GM21737 (cell line): ENCODE measurements around the gene NUBPL.
A peak's percentile ranks its signal among the peaks of the same experiment; 100 is the strongest.

ENCODE experiments used
- ATAC-seq: cut with Tn5 transposase; IDR thresholded peaks from one replicate; pipeline ENCODE4 v1.9.1; 2021; ENCODE audit warnings: mild to moderate bottlenecking, moderate library complexity; ENCODE audit not compliant: unreplicated experiment

The NUBPL gene

DNA sequence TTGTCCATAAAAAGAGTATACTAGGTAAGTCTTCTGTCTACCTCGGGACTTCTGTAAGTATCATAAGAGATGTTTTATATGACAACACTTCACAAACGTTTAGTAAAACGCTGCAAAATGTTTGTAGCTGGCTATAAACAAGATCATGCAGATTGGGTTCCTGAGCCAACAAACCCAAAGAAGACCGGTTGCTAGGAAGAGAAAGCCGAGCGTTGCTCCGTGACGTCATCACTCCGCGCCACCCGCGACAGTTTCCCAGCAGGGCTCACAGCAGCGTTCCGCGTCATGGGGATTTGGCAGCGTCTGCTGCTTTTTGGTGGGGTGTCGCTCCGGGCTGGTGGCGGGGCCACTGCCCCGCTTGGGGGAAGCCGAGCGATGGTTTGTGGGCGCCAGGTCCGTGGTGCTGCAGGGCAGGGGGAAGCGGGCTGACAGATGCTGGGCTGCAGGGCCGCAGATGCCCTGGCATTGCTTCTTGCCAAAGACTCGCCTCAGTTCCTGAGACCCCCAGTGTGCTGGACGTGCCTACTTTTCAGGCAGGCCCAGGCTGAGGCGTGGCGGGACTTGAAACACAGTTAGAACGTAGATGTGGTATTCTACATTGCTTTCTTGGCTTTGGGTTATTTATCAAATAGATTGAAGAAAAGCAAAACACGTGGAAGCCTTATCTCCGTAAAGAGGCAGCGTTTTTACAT, at the start of gene NUBPL:
NUBPL (plus strand) TSS at position 250 of the 692 bp plus-strand sequence; CDS start at position 286, 36 bp downstream.
- ATAC-seq = peak; percentile 89

DNA sequence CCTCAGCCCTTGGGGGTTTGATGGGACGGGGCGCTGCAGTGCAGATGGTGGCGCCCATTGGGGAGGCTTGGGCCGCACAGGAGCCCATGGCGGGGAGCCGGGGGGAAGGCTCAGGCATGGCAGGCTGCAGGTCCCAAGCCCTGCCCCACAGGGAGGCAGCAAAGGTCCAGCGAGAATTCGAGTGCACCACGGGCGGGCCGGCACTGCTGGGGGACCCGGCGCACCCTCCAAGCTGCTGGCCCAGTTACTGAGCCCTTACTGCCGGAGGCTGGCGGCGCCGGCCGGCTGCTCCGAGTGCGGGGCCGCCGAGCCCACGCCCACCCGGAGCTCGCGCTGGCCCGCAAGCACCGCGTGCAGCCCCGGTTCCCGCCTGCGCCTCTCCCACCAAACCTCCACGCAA, 34.1 kb upstream of the NUBPL start:
- ATAC-seq = no peak

- ATAC-seq = no peak
Measured at GRCh38 chr14:31527546-31527945, 33.7 kb upstream of the NUBPL start.

DNA sequence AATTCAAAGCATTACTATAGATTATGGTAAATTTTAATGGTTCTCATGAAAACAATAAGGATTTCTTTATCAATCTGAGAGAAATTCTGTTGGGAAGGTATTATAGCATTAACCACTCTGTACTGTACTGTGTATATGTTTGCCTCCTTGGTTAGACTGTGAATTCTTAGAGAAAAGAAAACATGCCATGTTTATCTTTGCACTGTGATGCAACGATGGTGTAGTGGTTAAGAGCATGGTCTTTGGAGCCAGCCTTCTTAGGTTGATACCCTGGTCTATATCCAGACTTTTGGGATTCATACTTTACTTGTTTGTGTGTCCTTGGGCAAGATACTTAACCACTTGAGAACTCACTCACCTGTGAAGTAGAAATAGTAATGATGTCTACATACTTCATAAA, 32.2 kb upstream of the NUBPL start:
- ATAC-seq = no peak

DNA sequence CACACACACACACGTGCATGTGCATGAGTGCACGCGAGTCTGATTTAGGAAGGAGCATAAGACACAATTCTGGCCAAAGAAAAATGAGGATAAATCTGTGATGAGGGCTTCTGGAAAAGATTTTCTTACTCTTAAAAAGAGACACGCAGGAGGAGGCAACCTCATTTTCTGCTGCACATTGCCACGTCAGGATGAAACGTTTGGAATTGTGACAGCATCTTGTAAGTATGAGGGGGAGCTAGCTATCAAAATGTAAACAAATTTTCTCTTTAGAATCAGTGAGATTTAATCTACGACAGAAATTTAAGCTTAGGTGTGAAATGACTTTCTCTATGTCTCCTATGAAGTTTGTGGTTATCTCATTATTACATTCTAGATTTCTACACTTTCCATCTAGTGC, 31.1 kb upstream of the NUBPL start:
- no peak for ATAC-seq

- ATAC-seq = no peak
Measured at GRCh38 chr14:31536201-31536960, 24.8 kb upstream of the NUBPL start.

DNA sequence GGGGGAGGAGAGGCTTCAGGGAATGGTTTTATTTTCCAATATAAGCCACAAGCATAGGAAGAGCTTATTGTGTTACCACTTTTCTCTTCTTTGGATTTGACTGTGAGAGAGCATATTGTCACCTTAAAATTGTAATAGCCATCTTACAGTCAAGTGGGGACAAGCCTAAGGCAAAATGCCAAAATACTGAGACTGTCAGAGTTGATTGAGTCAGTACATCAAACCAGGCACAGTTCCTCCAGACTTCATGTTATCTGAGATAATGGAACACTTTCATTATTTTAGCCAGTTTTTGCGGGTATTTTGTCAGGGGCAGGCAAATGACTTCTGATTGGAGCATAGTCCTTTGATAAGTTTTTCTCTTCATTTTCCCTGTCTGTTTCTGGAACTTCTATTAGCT, 19.5 kb upstream of the NUBPL start:
- ATAC-seq = no peak

GRCh38 chr14:31543969-31544799, 17.0 kb upstream of the NUBPL start:
- ATAC-seq = no peak

DNA sequence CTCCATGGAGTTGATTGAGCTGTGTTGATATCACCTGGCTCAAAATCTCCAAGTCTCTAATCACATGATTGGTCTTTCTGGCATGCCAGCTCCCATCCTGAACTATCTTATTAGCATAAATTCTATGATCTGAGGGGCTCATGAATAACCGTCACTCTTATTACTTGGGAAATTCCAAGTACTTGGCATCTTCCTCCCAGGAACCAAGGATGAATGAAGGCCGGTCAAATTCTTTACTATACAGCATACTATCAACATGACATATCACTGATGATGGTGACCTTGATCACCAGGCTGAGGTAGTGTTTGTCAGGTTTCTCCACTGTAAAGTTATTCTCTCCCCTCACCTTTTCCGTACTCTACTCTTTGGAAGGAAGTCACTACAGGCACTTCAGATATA, 16.4 kb upstream of the NUBPL start:
- ATAC-seq = no peak

DNA sequence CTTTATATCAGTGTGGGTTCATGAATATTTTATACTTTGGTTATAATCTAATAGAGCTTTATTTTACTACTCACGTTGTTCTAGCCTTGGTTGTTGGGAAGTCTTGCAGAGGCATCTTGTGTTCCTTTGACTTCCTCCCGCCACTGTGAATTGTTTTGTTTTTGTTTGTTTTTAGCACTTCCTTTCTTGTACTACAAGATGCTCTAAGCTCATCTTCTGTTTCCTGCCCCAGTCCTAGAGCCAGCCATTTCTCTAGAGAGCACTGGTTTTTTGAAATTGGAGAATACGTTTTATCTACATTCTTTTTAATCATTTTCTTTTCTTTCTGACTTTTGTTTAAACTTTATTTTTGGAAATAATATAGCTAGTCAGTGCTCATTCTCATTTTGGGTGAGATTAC, 15.9 kb upstream of the NUBPL start:
- ATAC-seq = no peak

GRCh38 chr14:31549817-31550216, 11.4 kb upstream of the NUBPL start:
- ATAC-seq = no peak

DNA sequence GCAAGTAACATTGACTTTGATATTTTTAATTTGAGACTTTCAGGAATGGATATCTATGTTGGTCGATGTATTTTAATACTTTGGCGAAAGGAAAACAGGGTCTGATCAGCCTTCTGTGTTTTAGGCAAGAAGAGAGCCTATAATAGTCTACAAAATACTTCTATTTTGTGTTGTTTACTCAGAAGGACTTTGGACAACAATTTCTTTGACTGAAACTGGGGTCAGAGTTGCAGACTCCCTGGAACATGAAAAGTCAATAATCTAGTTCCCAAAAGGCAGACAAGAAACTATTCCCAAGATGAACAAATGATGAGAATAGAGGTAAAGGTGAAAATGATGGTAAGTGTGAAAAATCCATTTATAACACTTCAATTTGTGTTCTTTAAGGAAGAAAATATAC, 10.6 kb upstream of the NUBPL start:
- ATAC-seq = no peak

DNA sequence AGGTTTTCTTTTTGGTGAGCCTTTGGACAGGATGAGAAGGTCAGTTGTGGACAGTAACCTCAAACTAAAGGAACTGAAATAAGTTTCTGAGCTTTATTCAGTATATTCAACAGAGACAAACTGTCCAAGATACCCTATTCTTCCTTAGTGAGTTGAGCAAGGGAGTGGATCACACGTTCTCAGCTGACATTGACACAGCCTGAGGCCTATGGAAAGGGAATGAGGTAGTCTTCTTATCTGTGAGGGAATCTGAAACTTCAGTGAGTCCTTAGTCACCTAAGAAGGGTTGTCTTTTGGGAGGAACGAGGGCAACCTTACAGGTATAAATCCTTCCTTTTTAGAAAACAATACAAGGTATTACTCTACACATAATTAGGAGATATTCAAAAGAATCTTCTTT, 5.0 kb upstream of the NUBPL start:
- ATAC-seq = no peak

DNA sequence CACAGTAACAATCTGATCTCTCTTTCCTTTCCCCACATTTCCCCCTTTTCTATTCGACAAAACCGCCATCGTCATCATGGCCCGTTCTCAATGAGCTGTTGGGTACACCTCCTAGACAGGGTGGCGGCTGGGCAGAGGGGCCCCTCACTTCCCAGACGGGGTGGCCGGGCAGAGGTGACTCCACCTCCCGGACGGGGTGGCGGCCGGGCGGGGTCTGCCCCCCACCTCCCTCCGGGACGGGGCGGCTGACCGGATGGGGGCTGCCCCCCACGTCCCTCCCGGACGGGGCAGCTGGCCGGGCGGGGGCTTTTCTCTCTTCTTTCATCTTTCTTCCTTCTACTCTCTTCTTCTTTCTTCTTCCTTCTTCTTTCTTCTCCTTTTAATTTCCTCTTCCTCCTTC, 1.3 kb upstream of the NUBPL start:
- ATAC-seq = no peak

GRCh38 chr14:31560759-31561154, 447 bp upstream of the NUBPL start:
- ATAC-seq = peak; percentile 14

DNA sequence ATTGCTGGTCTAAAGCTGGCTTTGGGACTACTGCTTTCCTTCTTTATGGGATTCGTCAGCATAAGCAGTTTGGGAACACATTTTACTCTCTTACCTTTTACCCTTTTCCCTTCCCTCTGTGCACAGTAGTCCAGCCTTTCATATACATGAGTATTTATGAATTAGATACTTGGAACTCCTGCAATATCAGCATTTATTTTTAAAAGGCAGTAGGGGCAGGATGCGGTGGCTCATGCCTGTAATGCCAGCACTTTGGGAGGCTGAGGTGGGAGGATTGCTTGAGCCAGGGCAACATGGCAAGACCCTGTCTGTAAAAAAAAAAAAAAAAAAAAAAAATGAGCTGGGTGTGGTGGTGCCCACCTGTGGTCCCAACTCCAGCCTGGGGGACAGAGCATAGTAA, 3.0 kb downstream of the NUBPL start:
- no peak for ATAC-seq

DNA sequence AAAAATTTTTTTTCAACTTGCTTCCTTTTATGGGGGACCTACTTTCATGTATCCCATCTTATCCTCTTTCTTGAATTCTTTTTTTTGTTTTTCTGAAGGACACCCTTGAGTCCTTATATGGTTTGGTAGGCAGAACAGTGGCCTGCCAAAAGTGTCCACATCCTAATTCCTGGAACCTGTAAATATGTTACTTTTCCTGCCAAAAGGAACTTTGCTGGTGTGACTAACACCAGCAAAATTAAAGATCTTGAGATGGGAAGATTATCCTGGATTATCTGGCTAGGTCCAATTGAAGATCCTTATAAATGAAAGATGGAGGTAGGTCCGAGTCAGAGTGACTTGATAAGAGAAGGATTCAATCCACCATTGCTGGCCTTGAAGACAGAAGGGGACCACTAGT, 5.3 kb downstream of the NUBPL start:
- no peak for ATAC-seq

DNA sequence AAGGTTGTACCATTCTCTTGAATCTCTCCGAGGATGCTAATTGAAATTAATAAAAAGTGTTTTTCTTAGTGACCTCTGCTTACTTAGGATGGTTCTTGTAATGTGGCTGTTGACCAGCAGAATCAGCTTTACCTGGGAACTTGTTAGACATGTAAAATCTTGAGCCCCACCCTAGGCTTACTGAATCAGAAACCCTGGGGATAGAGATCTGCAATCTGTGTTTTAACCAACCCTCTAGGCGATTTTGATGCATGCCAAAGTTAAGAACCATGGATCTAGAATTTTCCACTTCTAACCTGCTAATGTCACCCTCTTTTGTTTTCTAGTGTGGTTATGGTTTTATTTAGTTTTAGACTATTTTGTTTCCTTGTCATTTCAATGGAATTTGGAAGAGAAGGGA, 6.5 kb downstream of the NUBPL start:
- no peak for ATAC-seq

DNA sequence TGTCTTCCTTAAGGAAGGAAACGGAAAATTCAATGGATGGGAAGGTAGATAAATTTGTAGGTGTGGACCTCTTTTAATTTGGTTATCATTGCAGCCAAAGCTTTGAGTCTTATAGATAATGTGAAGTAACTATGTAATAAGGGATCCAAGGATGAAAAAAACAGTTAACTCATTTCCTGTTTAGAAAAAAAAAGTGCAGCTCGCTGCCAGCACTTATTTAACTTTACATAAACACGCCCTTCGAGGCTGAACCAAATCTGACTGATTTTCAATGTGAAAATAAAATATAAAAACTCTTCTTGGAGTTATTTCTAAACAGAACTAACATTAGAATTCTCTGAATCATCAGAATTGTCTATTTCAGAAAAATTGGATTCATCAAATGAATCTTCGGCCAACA, 7.0 kb downstream of the NUBPL start:
- no peak for ATAC-seq

DNA sequence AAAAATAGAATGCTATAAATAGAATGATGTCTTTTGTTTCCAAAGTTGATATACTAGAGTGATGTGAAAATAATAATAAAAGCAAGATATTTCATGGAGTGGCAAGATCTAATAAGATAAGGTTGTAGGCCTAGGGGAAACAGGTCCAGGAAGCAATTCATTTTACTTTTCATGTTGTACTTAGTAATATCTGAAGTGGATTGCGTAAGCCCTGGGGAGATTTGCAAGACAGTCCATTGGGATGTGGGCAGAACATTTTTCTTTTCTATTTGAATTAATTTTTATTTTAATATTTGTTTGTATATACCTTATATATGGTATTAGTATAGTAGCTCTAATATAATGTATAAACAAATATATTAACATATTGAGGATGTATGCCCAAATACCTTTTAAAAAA, 7.5 kb downstream of the NUBPL start:
- no peak for ATAC-seq

- ATAC-seq = no peak
Measured at GRCh38 chr14:31572955-31573354, 11.8 kb downstream of the NUBPL start.

DNA sequence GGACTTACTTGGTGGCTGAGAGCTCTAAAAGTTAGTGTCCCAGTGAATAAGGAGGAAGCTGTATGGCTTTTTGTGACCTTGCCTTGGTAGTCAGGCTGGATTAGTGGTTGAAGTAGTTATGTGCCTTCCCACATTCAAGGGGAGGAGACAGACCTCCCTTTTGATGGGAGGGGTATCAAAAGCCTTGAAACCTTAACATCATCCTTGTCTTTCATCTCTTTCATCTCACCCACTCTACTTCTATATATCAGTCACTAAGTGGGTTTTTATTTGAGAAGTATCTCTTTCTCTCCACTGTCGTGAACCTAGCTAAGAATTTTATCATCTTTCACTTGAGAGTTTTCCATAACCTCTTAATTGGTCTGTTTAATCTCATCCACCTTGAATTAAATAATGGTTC, 15.7 kb downstream of the NUBPL start:
- ATAC-seq = no peak
